Heart right ventricle (tissue), 16 donors: ENCODE measurements around the gene CTBP1. TPM values are rescaled to one million over a fixed set of nuclear protein-coding genes. Genes with fewer than 3 reads are reported as not detected.

Experiments used
- ATAC-seq, 8 donors: fragments of 200-7000 bp; cut with Tn5 transposase; one replicate each; pipeline ENCODE4 v1.9.1; 2020; ENCODE audit warnings: mild to moderate bottlenecking in 8 of 8, moderate library complexity in 8 of 8, moderate number of reproducible peaks in 1 of 8
- DNase-seq, 2 donors: peaks; one replicate each; pipeline ENCODE4 v3.0.0-alpha.2; 2020
- H3K27ac ChIP-seq, 10 donors: fragments of 200-600 bp; sonication (generic) in 2 of 10; one replicate each; pipeline versions ENCODE4 v1.5.0 to v1.8.0; 2020 to 2022; ENCODE audit warnings: mild to moderate bottlenecking in 3 of 10
- H3K27me3 ChIP-seq, 7 donors: fragments of 200-600 bp; one replicate each; pipeline ENCODE4 v1.8.0; 2021 to 2022; ENCODE audit warnings: mild to moderate bottlenecking in 2 of 7
- H3K36me3 ChIP-seq, 9 donors: fragments of 200-600 bp; sonication (generic) in 1 of 9; one replicate each; pipeline versions ENCODE4 v1.5.0 to v1.8.0; 2020 to 2022; ENCODE audit warnings: mild to moderate bottlenecking in 2 of 9
- H3K4me1 ChIP-seq, 9 donors: fragments of 200-600 bp; sonication (generic) in 1 of 9; one replicate each; pipeline versions ENCODE4 v1.5.0 to v1.8.0; 2020 to 2022; ENCODE audit warnings: mild to moderate bottlenecking in 4 of 9
- H3K4me3 ChIP-seq, 10 donors: fragments of 200-600 bp; sonication (generic) in 2 of 10; one replicate each; pipeline versions ENCODE4 v1.5.0 to v1.8.0; 2020 to 2022; ENCODE audit warnings: mild to moderate bottlenecking in 7 of 10, moderate library complexity in 2 of 10
- H3K9me3 ChIP-seq, 11 donors: fragments of 200-600 bp in 10 of 11; sonication (generic) in 2 of 11; one replicate each; pipeline versions ENCODE4 v1.5.0 to v1.8.0; 2013 to 2022; ENCODE audit warnings: mild to moderate bottlenecking in 2 of 11, control low read depth in 1 of 11, moderate library complexity in 1 of 11
- CTCF ChIP-seq, 9 donors: fragments of 200-600 bp; sonication (generic) in 2 of 9; IDR thresholded peaks; one replicate each; pipeline versions ENCODE4 v1.5.0 to v1.8.0; 2021 to 2022; ENCODE audit warnings: antibody characterized with exemption in 9 of 9, mild to moderate bottlenecking in 5 of 9, moderate library complexity in 1 of 9
- WGBS, 2 donors: extraction: QIAGEN DNeasy Blood & Tissue Kit; methylation state at CpG; one replicate each; pipeline ENCODE4 v1.1.7; 2013; ENCODE audit warnings: inconsistent platforms in 1 of 2; 5-methylcytosine and 5-hydroxymethylcytosine counted together
- intact Hi-C, 10 donors: fragments of 100-400 bp; cut with DNase I; formaldehyde crosslinking; loops; one replicate each; pipeline versions ENCODE4 v1.11.1 to v1.14.2; 2022
- polyA plus RNA-seq, 2 donors: library from polyadenylated mRNA; stranded (reverse); fragments of 200-250 nt; gene quantifications; one replicate each; pipeline ENCODE4 v1.2.3, GENCODE V29; 2013
- total RNA-seq, 10 donors: library from RNA; stranded (reverse); fragmentation: NEBNext Ultra II Directional in 3 of 10; extraction: Animal tissue kit (Norgen Biotek cat#: 25700) in 3 of 10; gene quantifications; one replicate each; pipeline versions ENCODE4 v1.2.1 to v1.2.4, GENCODE V29; 2021 to 2023
- donor health status: Arrhythmogenic right ventricular cardiomyopathy.
- donor health status: ischemic (EF 13 %, LVEDD 7.1; RV severe dilation, severe dysfunction).
- donor health status: healthy with polysubstance abuse.
- donor health status: DM: no; HTN: yes; CAD: no.
- donor health status: DM: no; HTN: no; CAD: no.
- donor health status: ischemic (EF 25% LVEDD 6.9; RV normal size, moderate dysfunction).
- donor health status: ischemic (EF 25% LVEDD 5.7; RV mildly dilated, moderate dysfunction).
- donor health status: healthy.
- donor health status: DM: yes; HTN: yes; CAD: no.
- donor health status: Ischemic cardiomyopathy.
- donor health status: ischemic (EF 35%, LVEDD 5.7; RV mildly dilated, moderate dysfunction).
- donor health status: nonischemic (EF 11% LVEDD 7.7; RV severe dilation, severe dysfunction).
- donor health status: DM: yes; HTN: yes; CAD: no.
- donor health status: PGD.
- donor health status: ischemic (EF 29% LVEDD 5.4; RV normal size, mild dysfunction).
- donor health status: nonischemic (EF 23%, LVEDD 6.1; RV moderate dilation, normal function).

CTBP1 gene
- total and polyA plus RNA-seq, 12 donors: 98.6 to 132 (median 121) TPM

- peak; percentile 2 to 7 for DNase-seq
- no peaks in the 10 kb centered on the region for H3K9me3 ChIP-seq
- no peak for ATAC-seq
- intact Hi-C loops: no loop called here
- no peak for TF ChIP-seq CTCF (IDR thresholded peaks at IDR 0.05)
- no peak overlapping the region for H3K27ac ChIP-seq
- H3K4me3 ChIP-seq: no peak overlapping the region
- H3K4me1 ChIP-seq: peaks cover 44 to 70% (median 54%) of the 10 kb centered on the region in 9 donors
- no peaks in the 10 kb centered on the region for H3K27me3 ChIP-seq
- H3K36me3 ChIP-seq: peaks cover 0 to 39% (median 22%) of the 10 kb centered on the region in 9 donors
- 70 to 72% methylated on average over 24 of the region's 24 CpGs for whole genome bisulfite sequencing, 2 donors
These were observed 6.9 kb downstream of the CTBP1 start for GRCh38 chr4:1241936-1242505.

DNA sequence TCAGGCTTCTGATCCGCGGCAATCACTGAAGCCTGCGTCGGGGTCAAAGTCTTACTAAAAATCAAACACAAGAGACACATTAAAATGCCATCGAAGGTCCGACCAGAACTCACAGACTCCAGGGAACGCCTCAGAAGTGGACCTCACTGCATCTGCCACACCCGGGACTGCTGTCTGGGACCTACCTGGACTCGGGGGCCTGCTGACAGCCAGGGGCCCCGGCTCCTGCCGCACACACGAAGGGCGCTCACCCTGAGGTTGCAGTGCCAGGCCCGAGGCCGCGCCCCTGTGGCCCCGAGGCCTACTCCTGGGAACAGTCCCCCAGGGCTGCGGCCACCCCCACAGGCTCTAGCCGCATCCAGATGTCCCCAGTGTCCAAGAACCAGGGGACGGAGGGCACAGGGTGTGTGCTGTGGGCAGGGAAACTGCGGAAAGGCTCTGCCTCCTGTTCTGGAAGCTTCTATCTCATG, 7.4 kb downstream of the CTBP1 start:
- Histone ChIP-seq H3K27ac (no peak overlapping the region), H3K4me1 (peaks cover 39 to 65% (median 49%) of the 10 kb centered on the region in 9 donors), H3K36me3 (peaks cover 0 to 39% (median 22%) of the 10 kb centered on the region in 9 donors), H3K4me3 (no peak overlapping the region), H3K9me3 (no peaks in the 10 kb centered on the region), H3K27me3 (no peaks in the 10 kb centered on the region)
- 90% methylated on average over 21 of the region's 21 CpGs for WGBS, 2 donors
- TF ChIP-seq CTCF (IDR thresholded peaks at IDR 0.05): no peak
- intact Hi-C loops: no loop called here
- DNase-seq: peak in 1 of 2 donors; percentile 11
- no peak for ATAC-seq

DNA sequence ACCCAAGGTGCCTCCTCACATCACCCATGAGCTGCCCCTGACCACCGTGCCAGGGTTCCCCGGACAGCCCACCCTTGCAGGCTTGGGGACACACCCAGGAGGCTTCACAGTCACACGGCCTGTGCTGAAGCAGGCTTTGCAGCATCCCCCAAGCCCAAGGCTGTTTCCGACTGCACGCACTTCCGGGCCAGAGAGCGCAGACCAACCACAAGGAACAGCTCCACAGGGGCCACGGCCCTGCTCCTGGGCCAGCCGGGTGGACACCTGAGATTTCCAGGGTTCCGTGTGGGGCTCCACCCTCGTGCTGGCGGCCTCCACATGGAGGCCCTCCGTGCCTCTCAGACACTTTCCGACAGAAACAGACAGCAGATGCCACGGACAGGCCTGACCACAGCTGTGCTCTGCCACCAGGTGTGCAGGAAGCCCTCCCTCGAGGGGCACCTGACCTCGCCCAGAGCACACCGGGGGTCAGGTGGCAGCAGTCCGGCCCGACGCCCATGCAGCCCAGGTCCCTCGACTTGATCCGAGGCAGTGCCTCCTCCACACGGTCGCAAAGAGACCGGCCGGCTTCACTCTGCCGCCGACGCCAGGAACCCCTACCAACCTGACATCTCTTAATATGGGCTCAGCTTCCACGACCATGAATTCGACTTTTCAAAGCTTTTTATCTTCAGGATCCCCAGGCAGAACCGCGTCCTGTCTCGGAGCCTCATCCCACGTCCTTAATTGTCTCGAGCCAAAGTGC, 8.0 kb downstream of the CTBP1 start:
- no peak for ATAC-seq
- H3K4me3 ChIP-seq: no peak overlapping the region
- 88 to 89% methylated on average over 37 of the region's 37 CpGs for WGBS, 2 donors
- H3K36me3 ChIP-seq: peaks cover 0 to 44% (median 22%) of the 10 kb centered on the region in 9 donors
- peak; percentile 2 to 12 for DNase-seq
- H3K9me3 ChIP-seq: no peaks in the 10 kb centered on the region
- H3K27ac ChIP-seq: no peak overlapping the region
- H3K27me3 ChIP-seq: no peaks in the 10 kb centered on the region
- H3K4me1 ChIP-seq: peaks cover 33 to 59% (median 43%) of the 10 kb centered on the region in 9 donors
- no peak for TF ChIP-seq CTCF (IDR thresholded peaks at IDR 0.05)
- intact Hi-C loops: no loop called here

DNA sequence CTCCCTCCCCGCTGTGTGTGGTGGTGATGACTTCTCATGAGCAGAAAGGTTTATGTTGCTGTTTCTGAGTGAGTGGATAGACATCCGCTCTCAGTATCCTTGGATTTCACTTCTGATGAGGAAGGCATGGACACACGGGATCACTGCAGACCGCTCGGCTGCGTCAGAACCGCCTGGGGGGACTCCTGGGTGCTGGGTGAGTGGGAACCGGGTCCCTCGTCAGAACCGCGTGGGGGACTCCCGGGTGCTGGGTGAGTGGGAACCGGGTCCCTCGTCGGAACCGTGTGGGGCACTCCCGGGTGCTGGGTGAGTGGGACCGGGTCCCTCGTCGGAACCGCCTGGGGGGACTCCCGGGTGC, 9.0 kb downstream of the CTBP1 start:
- 90 to 91% methylated on average over 22 of the region's 22 CpGs for WGBS, 2 donors
- H3K4me3 ChIP-seq: no peak overlapping the region
- intact Hi-C loops: no loop called here
- H3K27me3 ChIP-seq: no peaks in the 10 kb centered on the region
- no peak for TF ChIP-seq CTCF (IDR thresholded peaks at IDR 0.05)
- ATAC-seq (no peak), DNase-seq (peak in 1 of 2 donors; percentile 5)
- peaks cover 0 to 54% (median 31%) of the 10 kb centered on the region in 9 donors for H3K36me3 ChIP-seq
- H3K27ac ChIP-seq: no peak overlapping the region
- no peaks in the 10 kb centered on the region for H3K9me3 ChIP-seq
- H3K4me1 ChIP-seq: peaks cover 24 to 54% (median 36%) of the 10 kb centered on the region in 9 donors
